GM19043 (cell line): Measurements from ENCODE around the gene MRPL18.
"Not testable (repeated sequence)": the region's sequence is repeated elsewhere in the genome, so short reads cannot be mapped to it uniquely, and the experiment has no call there.

Experiments used
- ATAC-seq: cut with Tn5 transposase; IDR thresholded peaks from one replicate; pipeline ENCODE4 v1.9.1; 2021; ENCODE audit warnings: low read depth; ENCODE audit not compliant: unreplicated experiment

The MRPL18 gene

GRCh38 chr6:159813781-159814180 is 23.5 kb downstream of the MRPL18 start:
- no peak for ATAC-seq

GRCh38 chr6:159815410-159815809 is 25.1 kb downstream of the MRPL18 start:
- ATAC-seq: no peak

GRCh38 chr6:159816775-159817174 is 26.5 kb downstream of the MRPL18 start:
- ATAC-seq: not testable (repeated sequence)

GRCh38 chr6:159817951-159818739 is 27.9 kb downstream of the MRPL18 start:
- ATAC-seq: no peak

- ATAC-seq: no peak
Observed at GRCh38 chr6:159819098-159819497, 28.8 kb downstream of the MRPL18 start.

GRCh38 chr6:159819932-159820640 is 29.8 kb downstream of the MRPL18 start:
- peak; percentile 74 for ATAC-seq

- no peak for ATAC-seq
Observed at GRCh38 chr6:159821122-159821521, 30.9 kb downstream of the MRPL18 start.

- ATAC-seq: no peak
Observed at GRCh38 chr6:159821726-159822125, 31.5 kb downstream of the MRPL18 start.

GRCh38 chr6:159823953-159824352 is 33.7 kb downstream of the MRPL18 start:
- no peak for ATAC-seq

- not testable (repeated sequence) for ATAC-seq
Observed at GRCh38 chr6:159824690-159825089, 34.4 kb downstream of the MRPL18 start.

GRCh38 chr6:159826004-159826403 is 35.7 kb downstream of the MRPL18 start:
- ATAC-seq: no peak

- no peak for ATAC-seq
Observed at GRCh38 chr6:159826968-159827647, 36.8 kb downstream of the MRPL18 start.

GRCh38 chr6:159828074-159828473 is 37.8 kb downstream of the MRPL18 start:
- no peak for ATAC-seq

GRCh38 chr6:159829526-159829925 is 39.3 kb downstream of the MRPL18 start:
- ATAC-seq: peak; percentile 59

GRCh38 chr6:159830501-159831372 is 40.5 kb downstream of the MRPL18 start:
- ATAC-seq: no peak

GRCh38 chr6:159831373-159831679 is 41.1 kb downstream of the MRPL18 start:
- no peak for ATAC-seq

- ATAC-seq: no peak
Observed at GRCh38 chr6:159832946-159833345, 42.7 kb downstream of the MRPL18 start.

- ATAC-seq: no peak
Observed at GRCh38 chr6:159833556-159833955, 43.3 kb downstream of the MRPL18 start.

- no peak for ATAC-seq
Observed at GRCh38 chr6:159833997-159834603, 43.8 kb downstream of the MRPL18 start.
